ENCODE data around the gene GATAD2A.

DNA sequence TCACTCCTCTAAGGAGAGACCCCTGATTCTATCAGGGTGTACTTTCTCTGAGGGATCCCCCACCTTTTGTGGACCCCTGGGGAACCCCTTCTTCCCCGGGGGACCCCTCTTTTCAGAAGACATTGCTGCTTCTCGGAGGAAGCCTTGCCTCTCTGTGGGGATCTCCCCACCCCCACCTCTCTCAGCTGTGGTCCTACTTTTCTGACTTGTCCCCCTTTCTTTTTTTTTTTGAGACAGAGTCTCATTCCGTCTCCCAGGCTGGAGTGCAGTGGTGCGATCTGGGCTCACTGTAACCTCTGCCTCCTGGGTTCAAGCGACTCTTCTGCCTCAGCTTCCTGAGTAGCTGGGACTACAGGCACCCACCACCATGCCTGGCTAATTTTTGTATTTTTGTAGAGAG lies 18.4 kb upstream of the GATAD2A start:
- TF ChIP-seq, protein P1, sequence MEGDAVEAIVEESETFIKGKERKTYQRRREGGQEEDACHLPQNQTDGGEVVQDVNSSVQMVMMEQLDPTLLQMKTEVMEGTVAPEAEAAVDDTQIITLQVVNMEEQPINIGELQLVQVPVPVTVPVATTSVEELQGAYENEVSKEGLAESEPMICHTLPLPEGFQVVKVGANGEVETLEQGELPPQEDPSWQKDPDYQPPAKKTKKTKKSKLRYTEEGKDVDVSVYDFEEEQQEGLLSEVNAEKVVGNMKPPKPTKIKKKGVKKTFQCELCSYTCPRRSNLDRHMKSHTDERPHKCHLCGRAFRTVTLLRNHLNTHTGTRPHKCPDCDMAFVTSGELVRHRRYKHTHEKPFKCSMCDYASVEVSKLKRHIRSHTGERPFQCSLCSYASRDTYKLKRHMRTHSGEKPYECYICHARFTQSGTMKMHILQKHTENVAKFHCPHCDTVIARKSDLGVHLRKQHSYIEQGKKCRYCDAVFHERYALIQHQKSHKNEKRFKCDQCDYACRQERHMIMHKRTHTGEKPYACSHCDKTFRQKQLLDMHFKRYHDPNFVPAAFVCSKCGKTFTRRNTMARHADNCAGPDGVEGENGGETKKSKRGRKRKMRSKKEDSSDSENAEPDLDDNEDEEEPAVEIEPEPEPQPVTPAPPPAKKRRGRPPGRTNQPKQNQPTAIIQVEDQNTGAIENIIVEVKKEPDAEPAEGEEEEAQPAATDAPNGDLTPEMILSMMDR (IDR thresholded peaks at IDR 0.05; ENCODE audit: low read depth, low read length), result no peak
- no peak for TF ChIP-seq EZH2phosphoT487 (IDR thresholded peaks at IDR 0.05; ENCODE audit: low read depth)
